GM18951 (cell line): ENCODE results near the gene DEXI.

ENCODE experiments used
- POLR2A ChIP-seq: IDR thresholded peaks from 4 replicates; pipeline ENCODE4 v1.6.1; 2011; ENCODE audit warnings: mild to moderate bottlenecking; ENCODE audit not compliant: insufficient read length, insufficient read depth; ENCODE audit errors: extremely low read depth
- in situ Hi-C: fragments of 300-500 bp; cut with MboI; formaldehyde crosslinking; loops from one replicate; pipeline ENCODE4 v1.12.0; 2022; ENCODE audit warnings: low sequenced_read_pairs, mixed read lengths, inconsistent platforms; ENCODE audit not compliant: unreplicated experiment

Gene DEXI

DNA sequence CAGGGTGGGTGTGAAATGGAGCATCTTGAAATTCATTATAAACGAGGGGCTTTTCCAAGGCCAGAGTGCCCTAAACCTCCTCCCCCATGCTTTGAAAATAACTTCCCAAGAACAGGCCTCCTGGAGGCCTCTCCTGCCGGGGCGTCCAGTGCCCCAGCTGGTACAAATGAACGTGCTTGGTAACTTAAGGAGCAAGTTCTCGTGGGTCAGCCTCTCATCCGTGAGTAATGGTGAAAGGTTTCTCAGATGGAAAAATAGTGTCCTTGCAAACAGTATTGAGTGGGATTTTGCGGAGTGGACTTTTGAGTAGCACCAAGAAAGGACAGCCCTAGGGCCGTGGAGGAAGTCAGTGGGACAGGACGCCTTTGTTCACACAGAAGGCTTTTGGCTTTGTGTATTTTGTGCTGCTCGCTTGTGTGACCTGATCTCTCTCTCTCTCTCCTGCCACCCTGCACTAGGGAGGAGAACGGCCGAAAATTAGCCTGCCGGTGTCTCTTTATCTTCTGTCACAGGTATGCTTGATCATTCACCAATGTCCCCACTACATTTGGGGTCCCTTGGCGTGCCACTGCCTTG lies 36.7 kb upstream of the DEXI start:
- in situ Hi-C loops: no loop called here
- TF ChIP-seq POLR2A: no peak

DNA sequence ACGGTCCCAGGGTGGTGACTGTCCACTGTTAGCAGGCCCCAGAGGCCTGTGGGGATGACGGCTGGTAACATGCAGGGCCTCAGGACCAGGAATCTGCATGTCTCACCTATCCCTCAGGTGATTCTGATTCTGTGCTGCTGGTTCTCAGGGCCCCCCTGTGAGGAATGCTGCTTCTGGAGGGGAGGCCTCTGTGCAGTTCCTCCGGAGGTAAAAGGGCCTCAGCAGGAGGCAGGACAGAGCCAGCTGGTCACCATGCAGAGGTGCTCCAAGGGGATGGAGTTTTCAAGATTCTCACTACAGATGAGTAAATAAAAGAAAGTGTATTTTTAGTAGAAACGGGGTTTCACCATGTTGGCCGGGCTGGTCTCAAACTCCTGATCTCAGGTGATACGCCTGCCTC lies 35.9 kb upstream of the DEXI start:
- no peak for TF ChIP-seq POLR2A
- in situ Hi-C loops: no loop called here

DNA sequence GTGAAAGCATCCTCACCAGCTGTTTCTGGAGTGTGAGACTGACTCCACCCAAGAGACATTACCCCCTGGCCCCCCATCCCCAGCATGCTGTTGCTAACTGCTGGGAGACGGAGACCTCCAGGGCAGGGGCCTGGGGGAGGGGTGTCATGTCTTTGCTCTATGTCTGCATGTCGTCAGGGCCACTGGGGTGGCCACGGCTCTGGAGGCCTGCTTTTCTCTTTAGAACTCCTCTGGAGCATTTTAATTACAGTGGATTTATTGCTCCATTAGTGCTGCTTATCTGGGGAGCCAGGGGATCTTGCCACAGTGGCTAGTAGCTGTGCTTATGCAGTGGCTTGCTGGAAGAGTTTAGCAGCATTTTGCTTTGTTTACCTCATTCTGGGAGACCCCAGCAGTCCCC lies 34.4 kb upstream of the DEXI start:
- no peak for TF ChIP-seq POLR2A
- in situ Hi-C loops: no loop called here

DNA sequence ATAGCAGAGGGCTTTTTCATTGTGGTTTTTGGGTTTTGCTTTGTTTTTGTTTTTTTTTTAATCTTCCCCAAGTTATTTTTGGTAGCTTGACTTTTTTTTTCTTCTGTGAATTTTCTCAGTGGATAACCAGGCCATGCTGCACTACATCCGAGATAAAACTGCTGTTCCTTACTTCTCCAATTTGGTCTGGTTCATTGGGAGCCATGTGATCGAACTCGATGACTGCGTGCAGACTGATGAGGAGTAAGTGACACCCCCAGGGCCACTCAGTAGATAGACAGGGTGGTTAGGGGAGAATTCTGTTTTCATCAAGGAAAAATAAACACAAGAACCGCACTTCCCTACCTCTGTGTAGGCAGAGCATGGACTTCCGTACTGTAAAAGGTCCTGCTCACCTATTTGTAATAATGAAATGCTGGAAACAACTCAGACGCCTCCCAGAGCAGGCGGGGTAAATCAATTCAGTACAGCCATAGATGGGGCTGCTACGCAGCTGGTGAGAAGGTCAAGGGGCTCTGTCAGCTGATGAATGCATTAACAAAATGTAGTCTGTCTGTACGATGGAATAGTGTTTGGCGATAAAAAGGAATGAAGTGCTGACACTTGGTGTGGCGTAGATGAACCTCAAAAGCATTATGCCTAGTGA lies 30.7 kb upstream of the DEXI start:
- in situ Hi-C loops: loop anchor here (25.0 kb wide), 3 partner anchors 264 to 839 kb away; partner anchors contain the start of gene SNN
- TF ChIP-seq POLR2A: no peak

DNA sequence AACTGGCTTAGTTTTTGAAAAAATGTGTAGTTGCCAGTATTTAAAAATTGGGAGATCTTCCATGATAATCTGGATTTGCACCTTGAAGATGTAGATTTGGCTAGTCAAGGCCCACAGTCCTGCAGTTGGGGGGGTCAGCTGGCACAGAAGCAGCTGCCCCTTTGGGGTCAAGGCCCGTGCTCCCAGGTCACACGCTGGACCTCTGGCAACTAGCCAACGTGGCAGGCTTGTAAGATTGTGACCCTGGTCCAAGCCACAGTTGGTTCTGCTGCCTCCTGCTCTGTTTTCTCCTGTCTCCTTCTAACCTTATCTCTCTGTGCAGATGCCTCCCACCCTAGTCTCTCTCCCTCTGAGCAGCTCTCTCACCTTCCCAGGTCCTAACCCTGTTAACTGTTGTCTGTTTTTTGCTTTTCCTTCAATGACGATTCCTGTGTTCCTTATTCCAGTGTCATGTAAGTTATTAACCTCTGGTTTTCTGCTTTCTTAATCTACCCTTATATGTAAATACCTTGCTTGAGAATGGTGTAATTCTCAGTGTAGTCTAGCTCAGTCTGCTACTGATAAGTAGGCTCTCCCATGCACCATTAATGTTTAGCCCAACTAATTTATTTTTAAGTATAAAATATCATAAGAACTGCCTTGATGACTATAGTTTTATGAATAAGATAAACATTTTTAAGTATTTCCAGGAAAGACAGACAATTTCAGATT lies 30.0 kb upstream of the DEXI start:
- TF ChIP-seq POLR2A: no peak
- in situ Hi-C loops: loop anchor here (25.0 kb wide), 3 partner anchors 265 to 840 kb away; partner anchors contain the start of gene SNN

DNA sequence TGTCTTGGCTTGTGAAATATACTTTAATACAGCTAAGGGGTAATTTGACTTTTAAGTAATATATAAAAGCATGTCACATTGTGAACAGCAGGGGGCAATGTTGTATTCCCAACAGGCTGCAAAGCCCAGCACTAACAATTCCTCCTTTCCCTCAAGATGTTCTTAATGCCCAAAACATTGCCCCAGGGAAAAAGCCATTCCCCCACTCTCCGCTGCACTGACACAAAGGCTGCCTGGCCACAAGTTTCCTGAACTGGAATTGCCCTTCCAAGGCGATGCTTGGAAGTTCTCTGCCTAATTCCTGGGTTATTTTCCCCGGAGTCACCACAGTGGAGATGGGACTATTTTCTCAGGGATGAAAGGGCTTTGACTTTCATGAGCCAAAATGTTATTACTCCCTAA lies 29.3 kb upstream of the DEXI start:
- TF ChIP-seq POLR2A: no peak
- in situ Hi-C loops: loop anchor here (25.0 kb wide), 3 partner anchors 266 to 841 kb away; partner anchors contain the start of gene SNN

DNA sequence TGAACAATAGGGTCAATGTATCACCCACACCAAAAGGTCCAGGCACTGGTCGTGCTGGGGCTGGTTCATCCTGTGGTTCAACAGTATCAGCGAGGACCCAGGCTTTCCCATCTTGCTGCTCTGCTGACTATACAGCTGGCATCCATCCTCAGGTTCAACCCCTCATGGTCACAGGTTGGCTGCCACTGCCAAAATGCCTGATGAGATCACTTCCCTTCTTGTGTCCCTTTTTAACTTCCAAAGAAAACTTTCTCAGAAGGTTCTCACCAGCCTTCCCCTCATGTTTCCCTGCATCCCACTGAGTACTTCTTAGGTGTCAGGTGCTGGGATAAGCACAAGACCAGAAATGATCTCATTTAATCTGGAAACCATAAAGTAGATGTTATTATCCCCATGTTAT lies 27.8 kb upstream of the DEXI start:
- TF ChIP-seq POLR2A: no peak
- in situ Hi-C loops: loop anchor here (25.0 kb wide), 3 partner anchors 267 to 842 kb away; partner anchors contain the start of gene SNN

DNA sequence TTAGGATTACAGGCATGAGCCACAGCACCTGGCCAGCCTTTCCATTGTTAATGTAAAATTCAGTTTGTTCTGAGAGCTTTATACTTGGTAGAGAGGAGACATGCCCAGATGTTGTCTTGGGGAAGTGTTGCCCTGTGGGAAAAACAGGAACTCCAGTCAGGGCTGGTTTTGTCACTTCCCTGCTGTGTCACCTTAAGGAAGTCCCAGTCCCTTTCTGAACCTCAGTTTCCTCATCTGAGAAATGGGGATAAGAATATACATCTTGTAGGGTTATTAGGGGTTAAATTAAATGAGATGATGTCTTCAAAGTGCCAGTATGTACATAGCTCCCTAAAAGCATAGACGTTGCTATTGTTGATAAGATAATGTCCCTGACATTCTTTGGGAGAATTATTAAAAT lies 27.3 kb upstream of the DEXI start:
- no peak for TF ChIP-seq POLR2A
- in situ Hi-C loops: loop anchor here (10.0 to 25.0 kb wide), 4 partner anchors 268 to 843 kb away; partner anchors contain the start of gene SNN

DNA sequence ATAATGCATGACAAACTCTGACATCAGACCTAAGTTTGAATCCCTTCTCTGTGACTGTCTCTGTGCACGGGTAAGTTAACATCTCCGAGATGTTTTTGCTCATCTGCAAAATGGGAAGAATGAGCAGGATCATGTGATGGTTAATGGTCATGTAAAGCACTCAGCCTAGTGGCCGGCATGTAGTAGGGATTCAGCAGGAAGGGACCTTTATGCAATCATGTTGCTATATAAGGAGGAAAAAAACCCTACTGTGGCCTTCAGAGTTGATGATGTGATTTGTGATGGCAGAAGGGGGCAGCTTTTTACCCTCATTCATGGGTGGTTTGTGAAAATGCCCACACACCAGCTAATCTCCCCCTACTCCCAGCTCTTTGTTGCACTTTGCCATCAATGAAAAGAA lies 26.2 kb upstream of the DEXI start:
- in situ Hi-C loops: loop anchor here (10.0 to 25.0 kb wide), 4 partner anchors 269 to 844 kb away; partner anchors contain the start of gene SNN

DNA sequence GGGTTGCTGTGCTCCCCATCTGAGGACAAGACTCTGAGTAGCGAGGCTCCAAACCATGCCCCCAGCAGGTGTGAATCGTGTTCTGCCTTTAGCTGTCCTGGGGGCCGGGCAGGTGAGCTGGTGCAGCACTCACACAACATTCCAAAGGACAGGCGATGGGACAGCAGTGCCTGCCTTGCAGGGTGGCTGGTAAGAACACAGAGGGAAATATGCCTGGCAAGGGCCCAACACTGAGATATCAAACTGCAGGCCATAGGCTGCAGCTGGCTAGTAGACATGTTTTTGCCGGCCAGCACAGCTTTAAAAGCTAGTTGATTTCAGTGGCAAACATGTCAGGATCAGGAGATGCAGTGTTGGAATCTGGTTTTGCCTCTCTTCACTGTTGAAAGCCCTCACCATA lies 25.7 kb upstream of the DEXI start:
- TF ChIP-seq POLR2A: no peak
- in situ Hi-C loops: loop anchor here (10.0 to 25.0 kb wide), 4 partner anchors 269 to 844 kb away; partner anchors contain the start of gene SNN

More for the DNA sequence above, 26.2 kb upstream of the DEXI start:
- TF ChIP-seq POLR2A: no peak

DNA sequence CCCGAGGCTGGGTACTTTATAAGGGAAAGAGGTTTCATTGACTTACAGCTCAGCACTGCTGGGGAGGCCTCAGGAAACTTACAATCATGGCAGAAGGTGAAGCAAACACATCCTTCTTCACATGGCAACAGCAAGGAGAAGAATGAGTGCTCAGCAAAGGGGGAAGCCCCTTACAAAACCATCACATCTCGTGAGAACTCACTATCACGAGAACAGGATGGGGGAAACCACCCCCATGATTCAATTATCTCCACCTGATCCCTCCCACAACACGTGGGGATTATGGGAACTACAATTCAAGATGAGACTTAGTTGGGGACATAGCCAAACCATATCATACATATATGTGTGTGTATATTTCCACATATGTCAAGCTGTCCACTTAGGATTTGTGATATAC lies 24.3 kb upstream of the DEXI start:
- in situ Hi-C loops: loop anchor here (10.0 to 25.0 kb wide), 4 partner anchors 271 to 846 kb away; partner anchors contain the start of gene SNN

DNA sequence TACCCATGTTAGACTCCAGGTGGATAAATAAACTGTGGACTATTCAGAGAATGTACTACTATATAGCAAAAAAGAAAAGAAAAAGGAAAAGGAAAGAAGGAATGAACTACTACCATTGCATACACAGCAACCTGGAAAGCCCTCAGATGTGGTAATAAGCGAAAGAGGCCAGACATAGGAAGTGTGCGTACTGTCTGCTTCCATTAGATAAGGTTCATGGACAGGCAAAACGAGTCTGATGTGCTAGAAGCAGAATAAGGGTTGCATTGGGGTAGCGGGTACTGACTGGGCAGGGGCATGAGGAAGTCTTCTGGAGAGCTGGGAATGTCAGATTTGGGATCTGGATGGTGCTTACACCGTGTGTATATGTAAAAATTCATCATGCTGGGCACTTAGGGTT lies 23.9 kb upstream of the DEXI start:
- TF ChIP-seq POLR2A: no peak
- in situ Hi-C loops: loop anchor here (10.0 to 25.0 kb wide), 4 partner anchors 271 to 846 kb away; partner anchors contain the start of gene SNN

DNA sequence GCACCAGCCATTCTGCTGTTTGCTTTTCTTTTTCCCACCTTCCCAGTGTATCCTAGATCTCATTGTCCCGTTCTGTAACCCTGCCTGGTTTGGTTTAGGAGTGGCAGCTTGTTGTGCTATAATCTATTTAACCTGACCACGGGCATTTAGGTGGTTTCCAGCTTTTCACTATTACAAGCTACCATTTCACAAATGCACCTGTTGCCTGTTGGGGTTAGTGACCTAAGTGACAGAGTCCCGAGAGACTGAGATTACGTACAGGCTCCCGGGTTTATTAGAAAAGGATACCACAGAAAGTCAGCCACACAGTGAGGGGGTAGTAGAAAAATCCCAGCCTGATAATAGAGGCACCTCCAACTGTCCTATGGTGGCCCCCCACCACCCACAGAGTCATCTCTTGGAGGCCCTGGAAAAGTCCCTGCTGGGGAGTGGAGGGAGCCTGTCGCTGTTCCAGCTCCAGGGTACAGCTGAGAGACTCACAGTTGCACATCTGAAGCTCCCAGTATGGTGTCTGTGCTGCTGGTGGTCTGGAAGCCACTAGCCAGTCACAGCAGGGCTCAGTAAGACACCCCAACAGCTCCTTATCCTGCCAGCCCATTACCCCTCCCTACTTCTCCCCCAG lies 23.3 kb upstream of the DEXI start:
- in situ Hi-C loops: loop anchor here (10.0 to 25.0 kb wide), 4 partner anchors 272 to 847 kb away; partner anchors contain the start of gene SNN
- no peak for TF ChIP-seq POLR2A
